Trophoblast cell (in vitro differentiated cells and primary cell): ENCODE results near the gene C6orf89.

Experiments
- DNase-seq, 2 donors: peaks; one replicate each; pipeline ENCODE4 v3.0.0-alpha.2; 2016
- H2AFZ ChIP-seq: 2 replicates; pipeline ENCODE4 v1.6.1; 2013; ENCODE audit warnings: low read length, moderate library complexity, mild to moderate bottlenecking; ENCODE audit not compliant: insufficient read depth, poor library complexity
- H2AK5ac ChIP-seq: 2 replicates; pipeline ENCODE4 v1.6.1; 2013; ENCODE audit warnings: mild to moderate bottlenecking, low read length
- H2BK120ac ChIP-seq: 2 replicates; pipeline ENCODE4 v1.6.1; 2013; ENCODE audit warnings: low read length, mild to moderate bottlenecking, moderate library complexity; ENCODE audit not compliant: insufficient read depth, poor library complexity
- H2BK12ac ChIP-seq: 2 replicates; pipeline ENCODE4 v1.6.1; 2013; ENCODE audit warnings: mild to moderate bottlenecking, low read length, moderate library complexity
- H2BK5ac ChIP-seq: 2 replicates; pipeline ENCODE4 v1.6.1; 2013; ENCODE audit warnings: low read length, low read depth, moderate library complexity, mild to moderate bottlenecking; ENCODE audit not compliant: poor library complexity
- H3K14ac ChIP-seq: 2 replicates; pipeline ENCODE4 v1.6.1; 2013; ENCODE audit warnings: mild to moderate bottlenecking, low read length
- H3K18ac ChIP-seq: 2 replicates; pipeline ENCODE4 v1.6.1; 2013; ENCODE audit warnings: mild to moderate bottlenecking, low read length
- H3K23ac ChIP-seq: 2 replicates; pipeline ENCODE4 v1.6.1; 2013; ENCODE audit warnings: low read length
- H3K27ac ChIP-seq: 2 replicates; pipeline ENCODE4 v1.5.1; 2013; ENCODE audit warnings: low read depth, mild to moderate bottlenecking, inconsistent platforms, low read length, moderate library complexity
- H3K27me3 ChIP-seq: 2 replicates; pipeline ENCODE4 v1.6.1; 2013; ENCODE audit warnings: inconsistent platforms, mild to moderate bottlenecking, low read length, moderate library complexity; ENCODE audit not compliant: insufficient read depth
- H3K36me3 ChIP-seq, 2 experiments: 1 replicate in 1 of 2; 2 replicates in 1 of 2; pipeline ENCODE4 v1.6.1; 2013; ENCODE audit warnings: low read length in 2 of 2, mild to moderate bottlenecking in 2 of 2, moderate library complexity in 1 of 2; ENCODE audit not compliant: insufficient read depth in 2 of 2, control insufficient read depth in 1 of 2
- H3K4ac ChIP-seq: 2 replicates; pipeline ENCODE4 v1.6.1; 2013; ENCODE audit warnings: low read depth, mild to moderate bottlenecking, low read length, moderate library complexity
- H3K4me1 ChIP-seq, 2 experiments: 1 replicate in 1 of 2; 2 replicates in 1 of 2; pipeline ENCODE4 v1.6.1; 2013; ENCODE audit warnings: low read length in 2 of 2, mild to moderate bottlenecking in 2 of 2, moderate library complexity in 1 of 2; ENCODE audit not compliant: insufficient read depth in 2 of 2, control insufficient read depth in 1 of 2
- H3K4me2 ChIP-seq: 2 replicates; pipeline ENCODE4 v1.6.1; 2013; ENCODE audit warnings: inconsistent platforms, mild to moderate bottlenecking, low read length, moderate library complexity
- H3K4me3 ChIP-seq: 2 replicates; pipeline ENCODE4 v1.5.1; 2013; ENCODE audit warnings: mild to moderate bottlenecking, low read depth, low read length, inconsistent platforms
- H3K79me1 ChIP-seq: one replicate; pipeline ENCODE4 v1.6.1; 2013; ENCODE audit warnings: low read length
- H3K79me2 ChIP-seq: 2 replicates; pipeline ENCODE4 v1.6.1; 2013; ENCODE audit warnings: low read length, mild to moderate bottlenecking; ENCODE audit not compliant: control insufficient read depth, insufficient read depth, poor library complexity
- H3K9ac ChIP-seq: 2 replicates; pipeline ENCODE4 v1.6.1; 2013; ENCODE audit warnings: mild to moderate bottlenecking, low read length
- H3K9me3 ChIP-seq: 2 replicates; pipeline ENCODE4 v1.6.1; 2013; ENCODE audit warnings: low read depth, mild to moderate bottlenecking, control low read depth, inconsistent platforms, low read length; ENCODE audit not compliant: insufficient read depth
- H4K12ac ChIP-seq: 2 replicates; pipeline ENCODE4 v1.6.1; 2013; ENCODE audit warnings: low read depth, mild to moderate bottlenecking, low read length, moderate library complexity
- H4K8ac ChIP-seq: 2 replicates; pipeline ENCODE4 v1.6.1; 2013; ENCODE audit warnings: low read depth, mild to moderate bottlenecking, low read length, moderate library complexity
- H4K91ac ChIP-seq: one replicate; pipeline ENCODE4 v1.6.1; 2013; ENCODE audit warnings: low read depth, mild to moderate bottlenecking, low read length, moderate library complexity
- WGBS: extraction: QIAGEN DNeasy Blood & Tissue Kit; methylation state at CpG from one replicate; pipeline ENCODE4 v1.1.7; 2013; ENCODE audit warnings: missing lambda C conversion rate; ENCODE audit not compliant: insufficient read length, insufficient coverage; ENCODE audit errors: extremely low coverage; 5-methylcytosine and 5-hydroxymethylcytosine counted together

Gene C6orf89

GRCh38 chr6:36906539-36907325 lies 21.0 kb downstream of the C6orf89 start:
- no peak overlapping the region for H3K9ac ChIP-seq
- peaks cover 5 to 11% of the 10 kb centered on the region in 2 experiments for H3K36me3 ChIP-seq
- DNase-seq: no peak
- H3K23ac ChIP-seq: no peak overlapping the region
- H3K79me2 ChIP-seq: no peaks in the 10 kb centered on the region
- H3K4me3 ChIP-seq: no peak overlapping the region
- H3K9me3 ChIP-seq: no peaks in the 10 kb centered on the region
- no peaks in the 10 kb centered on the region for H3K79me1 ChIP-seq
- H4K8ac ChIP-seq: no peak overlapping the region
- H4K91ac ChIP-seq: no peak overlapping the region
- no peak overlapping the region for H3K14ac ChIP-seq
- H2BK5ac ChIP-seq: no peak overlapping the region
- no peaks in the 10 kb centered on the region for H3K4me1 ChIP-seq
- H2BK120ac ChIP-seq: no peak overlapping the region
- no peak overlapping the region for H3K27ac ChIP-seq
- no peak overlapping the region for H2AK5ac ChIP-seq
- H3K4me2 ChIP-seq: no peak overlapping the region
- no peak overlapping the region for H2BK12ac ChIP-seq
- no peak overlapping the region for H2AFZ ChIP-seq
- no peak overlapping the region for H3K4ac ChIP-seq
- WGBS: no CpG with 5 or more reads among the region's 2 CpGs
- no peak overlapping the region for H4K12ac ChIP-seq
- no peaks in the 10 kb centered on the region for H3K27me3 ChIP-seq
- no peak overlapping the region for H3K18ac ChIP-seq

- DNase-seq: no peak
- H3K18ac ChIP-seq: no peak overlapping the region
- H3K4ac ChIP-seq: no peak overlapping the region
- no peak overlapping the region for H3K27ac ChIP-seq
- H2BK12ac ChIP-seq: no peak overlapping the region
- H3K14ac ChIP-seq: no peak overlapping the region
- H3K4me2 ChIP-seq: no peak overlapping the region
- no CpG with 5 or more reads among the region's 5 CpGs for WGBS
- no peak overlapping the region for H2BK120ac ChIP-seq
- no peaks in the 10 kb centered on the region for H3K79me1 ChIP-seq
- H3K4me3 ChIP-seq: no peak overlapping the region
- H2AK5ac ChIP-seq: no peak overlapping the region
- no peaks in the 10 kb centered on the region for H3K9me3 ChIP-seq
- H3K36me3 ChIP-seq: peaks cover 5 to 9% of the 10 kb centered on the region in 2 experiments
- no peak overlapping the region for H4K8ac ChIP-seq
- no peak overlapping the region for H3K9ac ChIP-seq
- H4K91ac ChIP-seq: no peak overlapping the region
- no peaks in the 10 kb centered on the region for H3K27me3 ChIP-seq
- no peak overlapping the region for H2AFZ ChIP-seq
- no peaks in the 10 kb centered on the region for H3K4me1 ChIP-seq
- H4K12ac ChIP-seq: no peak overlapping the region
- H3K23ac ChIP-seq: no peak overlapping the region
- no peaks in the 10 kb centered on the region for H3K79me2 ChIP-seq
- H2BK5ac ChIP-seq: no peak overlapping the region
Observed at GRCh38 chr6:36907781-36908180, 22.0 kb downstream of the C6orf89 start.

- Histone ChIP-seq H4K8ac (no peak overlapping the region), H3K18ac (no peak overlapping the region), H3K23ac (no peak overlapping the region), H3K27me3 (no peaks in the 10 kb centered on the region), H3K36me3 (peaks cover 5 to 9% of the 10 kb centered on the region in 2 experiments), H3K4me3 (no peak overlapping the region), H4K91ac (no peak overlapping the region), H3K4me1 (no peaks in the 10 kb centered on the region), H3K4me2 (no peak overlapping the region), H2AK5ac (no peak overlapping the region), H2AFZ (no peak overlapping the region), H3K4ac (no peak overlapping the region), H3K9me3 (no peaks in the 10 kb centered on the region), H4K12ac (no peak overlapping the region), H3K79me1 (no peaks in the 10 kb centered on the region), H2BK120ac (no peak overlapping the region), H3K27ac (no peak overlapping the region), H2BK5ac (no peak overlapping the region), H3K14ac (no peak overlapping the region), H3K9ac (no peak overlapping the region), H3K79me2 (no peaks in the 10 kb centered on the region), H2BK12ac (no peak overlapping the region)
- no CpG with 5 or more reads among the region's 2 CpGs for WGBS
- no peak for DNase-seq
Observed at GRCh38 chr6:36908747-36909146, 23.0 kb downstream of the C6orf89 start.

- Histone ChIP-seq H3K18ac (no peak overlapping the region), H3K27ac (no peak overlapping the region), H4K91ac (no peak overlapping the region), H4K12ac (no peak overlapping the region), H3K79me2 (no peaks in the 10 kb centered on the region), H3K14ac (no peak overlapping the region), H3K36me3 (peaks cover 11 to 16% of the 10 kb centered on the region in 2 experiments), H4K8ac (no peak overlapping the region), H2BK120ac (no peak overlapping the region), H3K4ac (no peak overlapping the region), H3K4me1 (peaks cover 0 to 2% of the 10 kb centered on the region in 2 experiments), H2BK12ac (no peak overlapping the region), H3K4me2 (no peak overlapping the region), H3K79me1 (no peaks in the 10 kb centered on the region), H3K27me3 (no peaks in the 10 kb centered on the region), H2AK5ac (no peak overlapping the region), H3K23ac (no peak overlapping the region), H3K9me3 (no peaks in the 10 kb centered on the region), H2BK5ac (no peak overlapping the region), H2AFZ (no peak overlapping the region), H3K9ac (no peak overlapping the region), H3K4me3 (no peak overlapping the region)
- no CpG with 5 or more reads among the region's 4 CpGs for whole genome bisulfite sequencing
- DNase-seq: no peak
Observed at GRCh38 chr6:36912030-36912454, 26.3 kb downstream of the C6orf89 start.
